ENCODE measurements around the gene TCHP.

The TCHP gene

DNA sequence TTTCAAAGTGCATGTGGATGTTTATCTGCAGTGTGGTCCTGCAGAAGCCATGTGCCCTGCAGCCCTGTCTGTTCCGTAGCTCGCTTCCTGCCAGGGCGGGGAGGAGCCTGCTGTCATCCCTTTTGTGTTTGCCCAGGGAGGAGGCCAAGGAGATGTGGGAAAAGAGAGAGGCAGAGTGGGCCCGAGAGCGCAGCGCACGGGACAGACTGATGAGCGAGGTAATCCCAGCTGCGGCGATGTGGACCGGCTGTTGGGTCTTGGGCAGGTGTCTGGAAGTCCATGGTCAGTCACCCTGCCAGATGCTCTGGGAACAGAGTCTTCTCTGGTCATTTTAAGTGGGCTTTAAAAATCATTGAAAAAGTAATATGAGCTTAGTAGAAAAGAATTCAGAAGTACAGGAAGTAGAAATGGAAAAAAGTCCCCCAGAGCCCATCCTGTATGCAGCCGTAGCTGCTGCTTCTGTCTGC is 12.8 kb downstream of the TCHP start:
- Mint-ChIP-seq H3K27ac (no peak overlapping the region), H3K36me3 (ENCODE audit: low read depth) (peaks cover 47% of the 10 kb centered on the region), H3K4me1 (ENCODE audit: low read depth) (peaks cover 1% of the 10 kb centered on the region), H3K9me3 (no peaks in the 10 kb centered on the region), H3K27me3 (ENCODE audit: low read depth) (no peaks in the 10 kb centered on the region), H3K4me3 (no peak overlapping the region)

DNA sequence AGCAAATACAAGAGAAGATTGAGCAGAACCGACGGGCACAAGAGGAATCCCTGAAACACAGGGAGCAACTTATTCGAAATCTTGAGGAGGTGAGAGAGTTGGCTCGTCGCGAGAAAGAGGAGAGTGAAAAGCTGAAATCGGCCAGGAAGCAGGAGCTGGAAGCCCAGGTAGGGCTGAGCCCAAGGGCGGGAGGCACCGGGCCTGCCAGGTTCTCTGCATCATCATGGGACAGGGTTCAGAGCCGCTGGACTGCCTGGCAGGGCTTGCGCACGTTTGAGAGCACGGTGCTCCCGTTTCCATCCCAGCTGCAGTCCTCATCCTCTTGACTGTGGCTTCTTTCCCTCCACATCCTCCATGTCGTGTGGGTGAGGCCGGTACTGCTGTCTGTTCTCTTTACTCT is 14.4 kb downstream of the TCHP start:
- no peak overlapping the region for H3K4me3 Mint-ChIP-seq
- no peaks in the 10 kb centered on the region for H3K27me3 Mint-ChIP-seq (ENCODE audit: low read depth)
- H3K36me3 Mint-ChIP-seq (ENCODE audit: low read depth), result peaks cover 43% of the 10 kb centered on the region
- no peaks in the 10 kb centered on the region for H3K9me3 Mint-ChIP-seq
- peaks cover 1% of the 10 kb centered on the region for H3K4me1 Mint-ChIP-seq (ENCODE audit: low read depth)
- no peak overlapping the region for H3K27ac Mint-ChIP-seq

DNA sequence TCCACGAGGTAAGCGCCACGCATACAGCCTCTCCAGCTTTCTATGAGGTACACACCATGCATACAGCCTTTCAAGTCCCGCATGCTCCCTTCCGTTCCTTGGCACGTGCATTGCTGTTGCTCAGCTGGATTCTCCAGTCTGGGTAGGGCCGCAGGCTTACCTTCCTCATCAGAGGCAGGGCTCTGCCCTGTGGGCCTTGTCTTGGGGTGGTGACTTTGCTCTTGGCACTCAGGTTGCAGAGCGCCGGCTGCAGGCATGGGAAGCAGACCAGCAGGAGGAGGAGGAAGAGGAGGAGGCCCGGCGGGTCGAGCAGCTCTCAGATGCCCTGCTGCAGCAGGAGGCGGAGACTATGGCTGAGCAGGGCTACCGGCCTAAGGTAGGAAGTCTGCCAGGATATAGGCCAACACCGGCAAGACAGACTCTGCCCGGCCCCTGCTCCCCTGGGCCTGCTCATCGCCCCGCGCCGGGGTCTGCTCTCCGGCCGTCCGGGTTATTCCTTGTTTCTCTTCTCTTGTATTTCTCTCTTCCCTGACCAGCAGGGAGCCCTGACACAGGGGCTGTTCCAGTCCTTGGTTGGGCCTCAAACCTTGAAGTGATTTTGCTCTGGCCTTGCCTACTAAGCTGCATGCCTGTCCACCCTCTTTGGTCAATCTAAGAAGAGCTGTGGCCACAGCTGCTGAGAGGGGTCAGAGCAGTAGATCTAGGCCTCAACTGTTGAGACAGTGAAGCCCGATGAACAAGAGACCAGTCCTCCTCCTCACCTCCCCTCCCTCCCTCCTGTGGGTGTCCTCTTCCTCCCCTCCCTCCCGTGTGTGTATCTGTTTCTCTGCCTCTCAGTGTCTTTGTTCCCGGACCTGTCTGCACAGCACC is 15.3 kb downstream of the TCHP start:
- H3K9me3 Mint-ChIP-seq, result no peaks in the 10 kb centered on the region
- H3K27me3 Mint-ChIP-seq (ENCODE audit: low read depth), result no peaks in the 10 kb centered on the region
- H3K36me3 Mint-ChIP-seq (ENCODE audit: low read depth), result peaks cover 47% of the 10 kb centered on the region
- H3K4me3 Mint-ChIP-seq, result no peak overlapping the region
- H3K4me1 Mint-ChIP-seq (ENCODE audit: low read depth), result peaks cover 1% of the 10 kb centered on the region
- no peak overlapping the region for H3K27ac Mint-ChIP-seq

DNA sequence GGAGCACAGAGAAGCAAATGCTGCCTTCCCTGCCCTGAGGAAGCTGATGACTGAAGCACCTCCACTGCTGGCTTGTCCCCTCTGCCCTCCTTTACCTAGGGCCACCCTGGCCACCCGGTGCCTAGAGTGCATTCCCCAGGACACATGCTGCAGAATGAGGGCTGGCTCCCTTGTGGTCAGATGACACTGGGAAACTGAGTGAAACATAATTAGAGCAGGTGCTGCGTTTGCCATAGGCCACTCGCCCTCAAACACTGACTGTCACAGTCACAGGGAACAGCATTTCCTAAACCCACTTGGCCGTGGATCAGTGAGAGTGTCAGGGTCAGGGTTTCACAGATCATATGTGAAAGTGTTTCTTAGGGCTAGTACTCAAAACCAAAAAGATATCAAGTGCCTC is 16.0 kb downstream of the TCHP start:
- Mint-ChIP-seq H3K27me3 (ENCODE audit: low read depth) (no peaks in the 10 kb centered on the region), H3K4me1 (ENCODE audit: low read depth) (no peaks in the 10 kb centered on the region), H3K9me3 (no peaks in the 10 kb centered on the region), H3K27ac (no peak overlapping the region), H3K4me3 (no peak overlapping the region), H3K36me3 (ENCODE audit: low read depth) (peaks cover 47% of the 10 kb centered on the region)

DNA sequence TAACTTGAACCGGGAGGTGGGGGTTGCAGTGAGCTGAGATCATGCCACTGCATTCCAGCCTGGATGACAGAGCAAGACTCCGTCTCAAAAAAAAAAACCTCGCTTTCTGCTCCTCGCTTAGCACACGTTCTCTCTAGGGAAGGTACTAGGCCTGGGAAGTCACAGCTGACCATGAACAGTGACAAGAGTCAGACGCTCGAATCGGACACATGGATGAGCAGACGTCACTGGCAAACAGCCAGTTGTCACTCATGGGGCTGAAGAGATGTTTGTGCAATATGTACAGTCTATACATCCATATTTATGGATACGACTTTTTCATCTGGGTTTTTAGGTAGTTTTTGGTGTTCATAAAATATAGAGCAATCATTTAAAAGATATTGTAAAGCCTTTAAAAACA is 19.4 kb downstream of the TCHP start:
- H3K4me3 Mint-ChIP-seq, result no peak overlapping the region
- H3K27ac Mint-ChIP-seq, result peak overlapping the region; percentile 15
- peaks cover 38% of the 10 kb centered on the region for H3K36me3 Mint-ChIP-seq (ENCODE audit: low read depth)
- H3K4me1 Mint-ChIP-seq (ENCODE audit: low read depth), result no peaks in the 10 kb centered on the region
- H3K27me3 Mint-ChIP-seq (ENCODE audit: low read depth), result no peaks in the 10 kb centered on the region
- H3K9me3 Mint-ChIP-seq, result no peaks in the 10 kb centered on the region

DNA sequence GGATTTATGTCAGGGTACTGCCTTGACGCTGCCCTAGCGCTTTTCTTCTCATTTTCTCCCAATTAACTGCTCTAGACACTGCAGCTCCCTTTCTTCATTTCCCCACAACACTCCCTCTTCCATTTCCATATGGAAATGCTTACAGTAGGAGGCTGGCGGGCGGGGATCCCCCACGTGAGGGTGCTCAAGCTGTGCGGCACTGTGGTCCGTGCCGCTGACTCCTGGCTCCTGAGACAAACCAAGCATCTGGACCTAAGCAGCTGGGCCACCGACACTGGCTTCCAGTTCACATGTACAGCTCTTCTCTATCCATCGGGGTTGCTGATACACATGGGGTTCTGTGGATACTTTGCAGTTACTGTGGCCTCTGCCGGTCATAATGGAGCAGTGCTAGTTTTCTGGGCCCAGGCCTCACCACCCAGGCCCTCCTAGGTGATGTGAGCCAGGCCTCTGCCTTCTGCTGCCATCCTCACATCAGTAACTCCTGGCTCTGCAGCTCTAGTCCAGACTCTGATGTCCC is 20.2 kb downstream of the TCHP start:
- H3K4me1 Mint-ChIP-seq (ENCODE audit: low read depth), result no peaks in the 10 kb centered on the region
- H3K4me3 Mint-ChIP-seq, result no peak overlapping the region
- H3K27ac Mint-ChIP-seq, result no peak overlapping the region
- no peaks in the 10 kb centered on the region for H3K27me3 Mint-ChIP-seq (ENCODE audit: low read depth)
- H3K9me3 Mint-ChIP-seq, result no peaks in the 10 kb centered on the region
- peaks cover 35% of the 10 kb centered on the region for H3K36me3 Mint-ChIP-seq (ENCODE audit: low read depth)

DNA sequence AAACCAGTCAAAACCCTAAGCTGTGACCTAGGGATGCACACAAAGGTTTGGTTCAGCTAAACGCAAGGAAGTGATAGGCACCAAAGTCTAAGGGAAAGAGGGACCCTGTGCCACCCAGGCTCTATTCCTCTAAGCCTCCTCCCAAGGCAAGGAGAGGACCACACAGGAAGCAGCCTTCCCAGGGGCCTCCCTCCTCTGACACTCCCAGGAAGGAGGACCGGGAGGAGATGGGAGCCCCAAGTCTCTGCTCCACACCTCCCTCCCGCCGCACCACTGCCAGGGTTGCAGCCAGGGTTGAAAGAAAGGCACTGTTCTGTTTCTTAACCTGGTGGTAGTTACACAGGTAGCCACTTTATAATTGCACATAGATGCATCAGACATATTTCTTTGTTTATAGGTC is 21.9 kb downstream of the TCHP start:
- Mint-ChIP-seq H3K36me3 (ENCODE audit: low read depth) (peaks cover 32% of the 10 kb centered on the region), H3K9me3 (no peaks in the 10 kb centered on the region), H3K4me3 (no peak overlapping the region), H3K4me1 (ENCODE audit: low read depth) (no peaks in the 10 kb centered on the region), H3K27me3 (ENCODE audit: low read depth) (no peaks in the 10 kb centered on the region), H3K27ac (no peak overlapping the region)

DNA sequence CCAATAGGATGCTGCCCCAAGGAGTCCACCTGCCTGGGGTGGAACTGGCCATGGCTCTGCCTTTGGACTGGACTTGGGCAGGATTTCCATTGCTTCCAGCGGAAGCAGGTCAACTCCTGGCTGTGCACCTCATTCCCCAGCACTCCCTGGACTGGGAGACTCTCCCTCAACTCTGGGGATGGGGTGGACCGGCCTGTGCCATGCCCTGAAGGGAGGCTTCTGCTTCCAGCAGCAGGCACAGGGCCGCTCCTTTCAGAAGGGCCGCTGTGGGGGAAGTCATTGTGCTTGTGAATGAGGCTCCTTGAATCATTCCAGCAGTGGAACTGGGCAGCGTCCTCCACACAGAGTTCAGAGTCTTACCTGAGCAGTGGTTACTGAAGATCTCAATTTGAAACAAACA is 23.0 kb downstream of the TCHP start:
- no peaks in the 10 kb centered on the region for H3K9me3 Mint-ChIP-seq
- H3K36me3 Mint-ChIP-seq (ENCODE audit: low read depth), result peaks cover 29% of the 10 kb centered on the region
- H3K4me1 Mint-ChIP-seq (ENCODE audit: low read depth), result no peaks in the 10 kb centered on the region
- no peaks in the 10 kb centered on the region for H3K27me3 Mint-ChIP-seq (ENCODE audit: low read depth)
- no peak overlapping the region for H3K27ac Mint-ChIP-seq
- H3K4me3 Mint-ChIP-seq, result no peak overlapping the region

DNA sequence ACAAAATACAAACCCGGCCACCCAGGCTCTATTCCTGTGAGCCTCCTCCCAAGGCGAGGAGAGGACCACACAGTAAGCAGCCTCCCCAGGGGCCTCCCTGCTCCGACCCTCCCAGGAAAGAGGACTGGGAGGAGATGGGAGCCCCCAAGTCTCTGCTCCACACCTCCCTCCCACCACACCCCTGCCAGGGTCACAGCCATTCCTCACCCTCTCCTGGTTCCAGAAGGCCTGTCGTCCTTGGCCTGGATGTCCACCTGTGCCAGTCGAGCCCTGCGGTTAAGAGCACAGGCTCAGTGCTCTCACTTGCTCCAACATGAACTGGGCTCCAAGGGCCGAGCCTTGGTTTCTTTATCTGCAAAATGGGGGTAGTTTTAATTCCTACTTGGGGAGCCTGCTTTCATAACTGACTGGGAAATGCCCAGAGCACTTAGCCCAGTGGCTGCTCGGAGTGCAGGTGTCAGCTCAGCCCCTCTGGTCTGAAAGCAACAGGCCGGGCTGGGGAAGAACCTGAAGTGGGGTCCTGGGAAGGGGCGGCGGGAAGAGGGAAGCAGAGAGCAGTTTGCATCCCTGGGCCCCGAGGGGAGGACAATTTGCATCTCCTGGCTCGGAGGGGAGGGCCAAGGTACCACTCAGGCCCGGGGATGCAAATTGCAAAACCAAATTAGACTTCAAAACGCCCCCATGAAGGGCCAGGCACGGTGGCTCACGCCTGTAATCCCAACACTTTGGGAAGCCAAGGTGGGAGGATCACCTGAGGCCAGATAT is 23.6 kb downstream of the TCHP start:
- Mint-ChIP-seq H3K36me3 (ENCODE audit: low read depth) (peaks cover 28% of the 10 kb centered on the region), H3K9me3 (no peaks in the 10 kb centered on the region), H3K4me1 (ENCODE audit: low read depth) (no peaks in the 10 kb centered on the region), H3K27me3 (ENCODE audit: low read depth) (no peaks in the 10 kb centered on the region), H3K4me3 (no peak overlapping the region), H3K27ac (no peak overlapping the region)

DNA sequence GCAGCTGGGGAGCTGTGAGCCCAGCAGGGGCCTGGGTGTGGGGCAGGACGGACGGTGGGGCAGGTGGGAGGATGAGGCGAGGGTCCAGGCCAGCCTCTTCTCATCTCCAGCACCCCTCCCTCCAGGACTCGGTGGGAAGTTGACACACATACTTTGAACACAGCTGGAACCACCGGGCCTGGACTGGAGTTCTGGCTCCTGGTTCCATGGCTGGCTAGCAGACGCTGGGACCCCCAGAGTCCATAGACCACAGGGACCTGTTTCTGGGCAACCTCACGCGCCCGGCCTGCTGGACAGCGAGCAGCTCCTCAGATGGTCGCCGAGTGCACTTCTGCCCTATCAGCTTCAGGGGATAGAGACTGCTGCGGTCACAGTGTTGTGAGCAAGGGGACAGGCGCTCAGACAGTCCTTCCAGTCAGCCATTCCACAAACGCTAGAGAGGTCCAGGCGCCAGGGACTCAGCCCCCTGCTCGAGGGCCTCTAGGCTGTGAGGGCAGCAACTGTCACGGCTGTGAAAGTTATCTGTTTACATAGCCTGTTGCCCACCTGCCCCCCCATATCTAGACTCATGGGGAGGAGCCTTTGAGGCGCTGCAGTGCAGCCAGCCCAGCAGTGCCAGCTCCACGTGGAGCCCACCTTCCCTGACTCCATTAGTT is 25.2 kb downstream of the TCHP start:
- Mint-ChIP-seq H3K4me1 (ENCODE audit: low read depth) (no peaks in the 10 kb centered on the region), H3K36me3 (ENCODE audit: low read depth) (peaks cover 25% of the 10 kb centered on the region), H3K27me3 (ENCODE audit: low read depth) (no peaks in the 10 kb centered on the region), H3K9me3 (no peaks in the 10 kb centered on the region), H3K27ac (no peak overlapping the region), H3K4me3 (no peak overlapping the region)

DNA sequence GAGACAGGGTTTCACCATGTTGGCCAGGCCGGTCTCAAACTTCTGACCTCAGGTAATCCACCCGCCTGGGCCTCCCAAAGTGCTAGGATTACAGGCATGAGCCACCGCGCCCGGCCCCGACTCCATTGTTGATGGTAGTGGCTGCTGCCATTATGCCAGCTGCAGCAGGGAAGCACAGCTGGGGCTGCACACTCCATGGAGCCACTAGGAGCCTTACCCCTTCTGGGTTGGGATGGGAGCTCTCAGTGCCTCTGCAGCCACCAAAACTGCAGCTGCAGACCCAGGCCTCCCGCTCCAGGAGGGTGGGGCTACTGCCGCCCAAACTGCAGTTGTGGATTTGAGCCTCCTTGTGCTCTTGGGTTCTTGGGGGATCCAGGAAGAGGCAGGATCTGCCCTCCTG is 25.9 kb downstream of the TCHP start:
- H3K27ac Mint-ChIP-seq, result no peak overlapping the region
- no peak overlapping the region for H3K4me3 Mint-ChIP-seq
- peaks cover 19% of the 10 kb centered on the region for H3K36me3 Mint-ChIP-seq (ENCODE audit: low read depth)
- no peaks in the 10 kb centered on the region for H3K4me1 Mint-ChIP-seq (ENCODE audit: low read depth)
- no peaks in the 10 kb centered on the region for H3K9me3 Mint-ChIP-seq
- no peaks in the 10 kb centered on the region for H3K27me3 Mint-ChIP-seq (ENCODE audit: low read depth)

DNA sequence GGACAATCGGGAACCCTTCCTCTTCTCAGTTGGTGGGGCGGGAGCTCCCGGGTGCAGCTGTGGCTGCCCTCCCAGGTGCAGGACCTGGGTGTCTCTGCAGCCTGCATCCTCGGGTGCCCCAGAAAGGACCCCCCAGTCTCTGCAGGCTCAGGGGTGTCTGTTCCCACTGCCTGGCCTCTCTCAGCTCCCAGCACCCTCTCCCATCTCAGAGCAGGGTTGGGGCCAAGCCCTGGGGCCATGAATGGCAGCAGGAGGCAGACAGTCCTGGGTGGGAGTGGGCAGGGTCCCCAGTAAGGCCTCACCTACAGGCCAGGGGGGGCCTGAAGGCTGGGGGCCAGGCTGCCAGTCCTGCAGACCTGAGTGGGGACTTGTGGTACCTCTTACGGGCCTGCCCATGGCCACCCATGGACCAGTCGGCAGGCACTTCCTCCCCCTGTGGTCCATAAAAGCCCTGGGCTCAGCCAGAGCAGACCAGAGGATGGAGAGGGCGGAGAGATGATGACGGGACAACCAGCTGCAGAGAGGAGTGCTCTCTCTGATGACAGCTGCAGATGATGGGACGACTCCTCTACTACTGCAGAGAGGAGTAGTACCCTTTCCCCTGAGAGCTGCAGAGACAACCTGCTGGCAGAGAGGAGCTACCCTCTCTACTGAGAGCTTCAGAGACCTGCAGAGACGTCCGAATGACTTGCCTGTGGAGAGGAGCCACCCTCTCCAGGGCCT is 26.6 kb downstream of the TCHP start:
- Mint-ChIP-seq H3K36me3 (ENCODE audit: low read depth) (peaks cover 21% of the 10 kb centered on the region), H3K27me3 (ENCODE audit: low read depth) (no peaks in the 10 kb centered on the region), H3K4me1 (ENCODE audit: low read depth) (no peaks in the 10 kb centered on the region), H3K4me3 (no peak overlapping the region), H3K9me3 (no peaks in the 10 kb centered on the region), H3K27ac (no peak overlapping the region)

DNA sequence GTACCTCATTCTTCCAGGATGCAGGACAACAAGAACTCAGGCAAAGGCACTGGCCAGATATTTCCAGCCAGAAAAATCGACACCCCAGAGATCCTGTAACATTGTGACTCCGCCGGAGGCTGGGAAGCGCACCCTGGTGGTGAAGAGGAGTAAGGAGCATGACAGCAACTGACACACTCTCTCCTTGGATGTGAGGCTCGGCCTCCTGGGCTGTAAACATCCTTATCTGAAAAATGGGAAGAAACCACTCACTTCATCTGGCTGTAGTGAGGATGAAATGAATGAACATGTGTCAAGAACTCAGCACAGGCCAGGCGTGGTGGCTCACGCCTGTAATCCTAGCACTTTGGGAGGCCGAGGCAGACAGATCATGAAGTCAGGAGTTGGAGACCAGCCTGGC is 27.5 kb downstream of the TCHP start:
- Mint-ChIP-seq H3K36me3 (ENCODE audit: low read depth) (peaks cover 29% of the 10 kb centered on the region), H3K27ac (no peak overlapping the region), H3K27me3 (ENCODE audit: low read depth) (no peaks in the 10 kb centered on the region)

DNA sequence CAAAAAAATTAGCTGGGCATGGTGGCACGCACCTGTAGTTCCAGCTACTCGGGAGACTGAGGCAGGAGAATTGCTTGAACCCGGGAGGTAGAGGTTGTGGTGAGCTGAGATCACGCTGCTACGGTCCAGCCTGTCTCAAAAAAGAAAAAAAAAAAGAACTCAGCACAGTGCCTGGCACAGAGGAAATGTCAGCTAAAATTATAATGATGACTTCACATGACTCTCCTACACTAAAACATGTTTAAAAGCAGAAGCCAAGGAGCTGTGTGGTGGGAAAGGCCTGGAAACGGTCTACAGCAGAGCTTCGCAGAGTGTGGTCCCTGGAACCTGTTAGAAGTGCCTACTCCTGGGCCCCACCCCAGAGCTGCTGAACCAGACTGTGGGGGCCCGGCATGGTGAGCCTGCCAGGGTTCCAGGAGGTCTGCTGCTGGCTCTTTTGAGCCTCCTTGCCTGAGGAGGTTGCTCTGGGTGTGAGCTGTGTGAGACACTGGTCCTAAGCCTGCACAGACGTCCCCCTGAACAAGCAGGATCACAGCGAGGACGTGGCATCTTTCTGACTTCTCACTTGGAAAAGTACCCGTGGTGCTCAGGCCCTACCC is 28.1 kb downstream of the TCHP start:
- no peaks in the 10 kb centered on the region for H3K4me1 Mint-ChIP-seq (ENCODE audit: low read depth)
- no peaks in the 10 kb centered on the region for H3K27me3 Mint-ChIP-seq (ENCODE audit: low read depth)
- H3K9me3 Mint-ChIP-seq, result no peaks in the 10 kb centered on the region
- H3K27ac Mint-ChIP-seq, result no peak overlapping the region
- peaks cover 33% of the 10 kb centered on the region for H3K36me3 Mint-ChIP-seq (ENCODE audit: low read depth)
- H3K4me3 Mint-ChIP-seq, result no peak overlapping the region

More for the DNA sequence above, 27.5 kb downstream of the TCHP start:
- no peaks in the 10 kb centered on the region for H3K4me1 Mint-ChIP-seq (ENCODE audit: low read depth)
- H3K4me3 Mint-ChIP-seq, result no peak overlapping the region
- H3K9me3 Mint-ChIP-seq, result no peaks in the 10 kb centered on the region
